ENCODE data around the gene SYTL3.

- no peak for TF ChIP-seq POLR2A (IDR thresholded peaks at IDR 0.05)
- no peak for TF ChIP-seq CTCF (IDR thresholded peaks at IDR 0.05)
- no peak for TF ChIP-seq POLR2AphosphoS5 (IDR thresholded peaks at IDR 0.05)
Observed at GRCh38 chr6:158744986-158745430, 95.2 kb downstream of the SYTL3 start.

Measured in prostate gland (tissue), 2 donors.